Activated naive CD4-positive, alpha-beta T cell treated with anti-CD3 and anti-CD28 coated beads, Interleukin-2, amount 10 ng/mL, durations not matched to agents 7 days and 5 days (primary cell): ENCODE data around the gene CHGA.

Experiments used
- CTCF ChIA-PET: fragments of 350-600 bp; sonication (Branson Sonifier 250); formaldehyde crosslinking; loops from one replicate; lab custom pipeline; 2021; ENCODE audit warnings: antibody characterized with exemption; lab: Charles Lee
- DNase-seq: peaks from one replicate; pipeline ENCODE4 v3.0.0-alpha.2; 2020
- H3K27ac Mint-ChIP-seq: one replicate; pipeline ENCODE4 v1.8.0; 2021; ENCODE audit warnings: mild to moderate bottlenecking, moderate library complexity, mixed read lengths
- H3K27me3 Mint-ChIP-seq: one replicate; pipeline ENCODE4 v1.8.0; 2021; ENCODE audit warnings: mild to moderate bottlenecking, mixed read lengths
- H3K36me3 Mint-ChIP-seq: one replicate; pipeline ENCODE4 v1.8.0; 2021; ENCODE audit warnings: mixed read lengths
- H3K4me1 Mint-ChIP-seq: one replicate; pipeline ENCODE4 v1.8.0; 2021; ENCODE audit warnings: mixed read lengths
- H3K4me3 Mint-ChIP-seq: one replicate; pipeline ENCODE4 v1.8.0; 2021; ENCODE audit warnings: mild to moderate bottlenecking, moderate library complexity, mixed read lengths
- H3K9me3 Mint-ChIP-seq: one replicate; pipeline ENCODE4 v1.8.0; 2021; ENCODE audit warnings: mixed read lengths

CHGA gene

GRCh38 chr14:92917956-92918355, 5.0 kb upstream of the CHGA start:
- Mint-ChIP-seq H3K4me1 (peaks cover 5% of the 10 kb centered on the region), H3K36me3 (no peaks in the 10 kb centered on the region), H3K4me3 (no peak overlapping the region), H3K27me3 (peaks cover 13% of the 10 kb centered on the region), H3K9me3 (no peaks in the 10 kb centered on the region), H3K27ac (no peak overlapping the region)
- DNase-seq = no peak
- CTCF ChIA-PET = no interaction called here

DNA sequence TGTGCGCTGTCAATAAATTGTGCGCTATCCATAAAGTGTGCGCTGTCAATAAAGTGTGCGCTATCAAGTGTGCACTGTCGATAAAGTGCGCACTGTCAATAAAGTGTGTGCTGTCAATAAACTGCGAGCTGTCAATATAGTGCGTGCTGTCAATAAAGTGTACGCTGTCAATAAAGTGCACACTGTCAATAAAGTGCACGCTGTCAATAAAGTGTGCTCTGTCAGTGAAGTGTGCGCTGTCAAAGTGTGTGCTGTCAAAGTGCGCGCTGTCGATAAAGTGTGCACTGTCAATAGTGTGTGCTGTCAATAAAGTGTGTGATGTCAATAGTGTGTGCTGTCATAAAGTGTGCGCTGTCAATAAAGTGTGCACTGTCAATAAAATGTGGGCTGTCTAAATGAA, 2.9 kb upstream of the CHGA start:
- Mint-ChIP-seq H3K4me1 (peaks cover 5% of the 10 kb centered on the region), H3K27me3 (peaks cover 31% of the 10 kb centered on the region), H3K9me3 (no peaks in the 10 kb centered on the region), H3K4me3 (no peak overlapping the region), H3K27ac (no peak overlapping the region), H3K36me3 (no peaks in the 10 kb centered on the region)
- CTCF ChIA-PET = no interaction called here
- no peak for DNase-seq

DNA sequence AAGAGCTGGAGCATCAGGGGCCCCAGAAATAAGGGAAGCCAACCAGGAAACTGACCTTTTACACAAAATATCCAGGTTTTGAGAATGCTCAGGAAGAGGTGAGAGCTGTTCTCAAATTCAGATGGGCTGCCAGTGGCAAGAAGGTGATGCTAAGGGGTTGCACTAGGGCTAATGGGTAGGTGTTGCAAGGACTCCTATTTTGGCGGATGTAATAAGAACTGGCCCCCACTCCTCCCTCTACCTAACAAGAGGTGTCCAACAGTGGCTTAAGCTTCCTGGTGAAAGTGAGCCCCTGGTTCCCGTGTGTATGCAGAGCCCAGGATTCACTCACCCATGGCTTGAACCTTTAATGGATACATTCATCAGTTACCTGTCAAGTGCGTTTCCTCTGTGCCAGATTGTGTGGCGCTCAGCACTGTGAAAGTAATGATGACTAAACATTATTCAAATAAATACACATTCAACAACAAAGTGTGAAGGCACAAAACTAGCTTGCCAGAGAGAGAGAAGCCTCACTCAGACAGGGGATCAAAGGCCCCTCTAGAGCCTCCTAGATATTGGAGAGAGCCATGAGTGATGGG, 705 bp upstream of the CHGA start:
- H3K27me3 Mint-ChIP-seq = peaks cover 39% of the 10 kb centered on the region

GRCh38 chr14:92923744-92924103, 774 bp downstream of the CHGA start:
- Mint-ChIP-seq H3K27me3 (peaks cover 39% of the 10 kb centered on the region), H3K4me3 (no peak overlapping the region)

More for the DNA sequence above, 705 bp upstream of the CHGA start:
- peaks cover 5% of the 10 kb centered on the region for H3K4me1 Mint-ChIP-seq
- no peak for DNase-seq
- CTCF ChIA-PET = no interaction called here
- no peak overlapping the region for H3K4me3 Mint-ChIP-seq
- no peaks in the 10 kb centered on the region for H3K9me3 Mint-ChIP-seq
- no peak overlapping the region for H3K27ac Mint-ChIP-seq
- no peaks in the 10 kb centered on the region for H3K36me3 Mint-ChIP-seq

GRCh38 chr14:92924247-92924646, 1.3 kb downstream of the CHGA start:
- CTCF ChIA-PET = no interaction called here
- H3K36me3 Mint-ChIP-seq = no peaks in the 10 kb centered on the region
- no peak overlapping the region for H3K4me3 Mint-ChIP-seq
- H3K27me3 Mint-ChIP-seq = peaks cover 39% of the 10 kb centered on the region
- no peak for DNase-seq
- no peaks in the 10 kb centered on the region for H3K9me3 Mint-ChIP-seq
- no peak overlapping the region for H3K27ac Mint-ChIP-seq
- H3K4me1 Mint-ChIP-seq = peaks cover 5% of the 10 kb centered on the region

More at GRCh38 chr14:92923744-92924103, 774 bp downstream of the CHGA start:
- H3K36me3 Mint-ChIP-seq = no peaks in the 10 kb centered on the region
- no peak for DNase-seq
- peaks cover 5% of the 10 kb centered on the region for H3K4me1 Mint-ChIP-seq
- CTCF ChIA-PET = no interaction called here
- H3K27ac Mint-ChIP-seq = no peak overlapping the region
- H3K9me3 Mint-ChIP-seq = no peaks in the 10 kb centered on the region

DNA sequence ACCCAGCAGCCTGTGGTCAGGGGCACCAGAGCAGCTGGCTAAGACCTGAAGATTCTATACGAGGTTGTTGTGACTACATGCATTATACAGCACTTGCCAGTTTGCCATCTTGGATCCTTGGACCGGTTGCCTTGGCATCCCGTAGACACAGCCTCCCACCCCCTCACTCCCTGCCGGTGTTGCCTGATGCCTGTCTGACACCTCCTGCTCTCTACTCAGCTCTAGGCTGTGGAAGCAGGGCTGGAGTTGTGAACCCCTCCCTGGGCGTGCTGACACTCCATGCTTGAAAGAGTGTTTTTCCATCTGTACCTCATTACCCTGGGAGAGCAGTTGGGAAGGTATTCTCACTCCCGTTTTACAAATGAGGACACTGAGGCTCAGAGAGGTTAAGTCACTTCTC, 2.5 kb downstream of the CHGA start:
- peaks cover 5% of the 10 kb centered on the region for H3K4me1 Mint-ChIP-seq
- H3K9me3 Mint-ChIP-seq = no peaks in the 10 kb centered on the region
- H3K27me3 Mint-ChIP-seq = peaks cover 39% of the 10 kb centered on the region
- H3K4me3 Mint-ChIP-seq = no peak overlapping the region
- no peak overlapping the region for H3K27ac Mint-ChIP-seq
- CTCF ChIA-PET = no interaction called here
- H3K36me3 Mint-ChIP-seq = no peaks in the 10 kb centered on the region
- no peak for DNase-seq

DNA sequence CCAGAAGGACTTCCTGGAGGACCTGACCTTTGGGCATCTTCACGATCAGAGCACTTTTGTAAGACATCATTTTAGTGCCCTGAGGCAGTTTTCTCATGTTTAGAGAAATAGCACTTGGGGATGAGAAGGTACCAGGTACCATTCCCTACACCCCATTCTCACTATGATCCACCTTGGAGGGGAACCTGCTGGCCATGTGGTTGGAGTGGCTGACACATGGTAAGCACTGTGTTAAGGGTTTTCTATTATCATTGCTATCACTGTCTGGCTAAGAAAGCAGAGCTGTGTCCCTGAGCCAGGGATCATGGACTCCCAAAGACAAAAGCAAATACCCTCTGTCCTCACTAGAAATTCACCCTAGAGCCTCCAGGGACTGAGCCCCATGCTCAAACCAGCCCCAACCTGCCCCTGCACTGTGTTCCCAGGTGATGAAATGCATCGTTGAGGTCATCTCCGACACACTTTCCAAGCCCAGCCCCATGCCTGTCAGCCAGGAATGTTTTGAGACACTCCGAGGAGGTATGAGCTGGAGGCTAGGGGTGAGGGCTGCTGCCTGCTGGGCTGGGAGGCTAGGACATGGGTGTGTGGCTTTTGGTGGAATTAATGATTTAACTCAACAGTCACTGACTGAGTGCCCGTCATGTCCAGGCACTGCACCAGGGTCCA, 3.4 kb downstream of the CHGA start:
- no peak overlapping the region for H3K27ac Mint-ChIP-seq
- no peak overlapping the region for H3K4me3 Mint-ChIP-seq
- H3K9me3 Mint-ChIP-seq = no peaks in the 10 kb centered on the region
- peaks cover 39% of the 10 kb centered on the region for H3K27me3 Mint-ChIP-seq
- no peaks in the 10 kb centered on the region for H3K36me3 Mint-ChIP-seq
- peaks cover 5% of the 10 kb centered on the region for H3K4me1 Mint-ChIP-seq
- DNase-seq = no peak
- CTCF ChIA-PET = no interaction called here

DNA sequence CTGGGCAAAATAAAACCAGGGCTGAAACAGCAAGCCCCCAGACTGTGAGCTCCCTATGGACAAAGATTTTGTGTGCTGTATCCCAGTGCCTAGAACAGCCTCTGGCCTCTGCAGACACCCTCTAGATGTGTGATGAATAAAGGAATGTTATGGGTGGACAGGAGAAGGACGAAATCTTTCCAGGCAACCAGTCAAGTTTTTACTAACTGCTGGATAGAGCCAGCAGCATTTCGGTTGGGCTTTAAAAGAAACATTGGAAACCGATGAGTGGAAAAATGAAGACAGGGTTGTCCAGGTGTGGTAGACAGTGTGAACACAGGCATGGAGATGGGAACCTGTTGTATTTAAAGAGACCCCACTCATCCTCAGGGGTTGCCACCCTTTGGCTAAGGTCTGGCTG, 4.0 kb downstream of the CHGA start:
- CTCF ChIA-PET = no interaction called here
- peaks cover 5% of the 10 kb centered on the region for H3K4me1 Mint-ChIP-seq
- peaks cover 36% of the 10 kb centered on the region for H3K27me3 Mint-ChIP-seq
- no peak for DNase-seq
- no peaks in the 10 kb centered on the region for H3K9me3 Mint-ChIP-seq
- no peak overlapping the region for H3K4me3 Mint-ChIP-seq
- no peak overlapping the region for H3K27ac Mint-ChIP-seq
- no peaks in the 10 kb centered on the region for H3K36me3 Mint-ChIP-seq

DNA sequence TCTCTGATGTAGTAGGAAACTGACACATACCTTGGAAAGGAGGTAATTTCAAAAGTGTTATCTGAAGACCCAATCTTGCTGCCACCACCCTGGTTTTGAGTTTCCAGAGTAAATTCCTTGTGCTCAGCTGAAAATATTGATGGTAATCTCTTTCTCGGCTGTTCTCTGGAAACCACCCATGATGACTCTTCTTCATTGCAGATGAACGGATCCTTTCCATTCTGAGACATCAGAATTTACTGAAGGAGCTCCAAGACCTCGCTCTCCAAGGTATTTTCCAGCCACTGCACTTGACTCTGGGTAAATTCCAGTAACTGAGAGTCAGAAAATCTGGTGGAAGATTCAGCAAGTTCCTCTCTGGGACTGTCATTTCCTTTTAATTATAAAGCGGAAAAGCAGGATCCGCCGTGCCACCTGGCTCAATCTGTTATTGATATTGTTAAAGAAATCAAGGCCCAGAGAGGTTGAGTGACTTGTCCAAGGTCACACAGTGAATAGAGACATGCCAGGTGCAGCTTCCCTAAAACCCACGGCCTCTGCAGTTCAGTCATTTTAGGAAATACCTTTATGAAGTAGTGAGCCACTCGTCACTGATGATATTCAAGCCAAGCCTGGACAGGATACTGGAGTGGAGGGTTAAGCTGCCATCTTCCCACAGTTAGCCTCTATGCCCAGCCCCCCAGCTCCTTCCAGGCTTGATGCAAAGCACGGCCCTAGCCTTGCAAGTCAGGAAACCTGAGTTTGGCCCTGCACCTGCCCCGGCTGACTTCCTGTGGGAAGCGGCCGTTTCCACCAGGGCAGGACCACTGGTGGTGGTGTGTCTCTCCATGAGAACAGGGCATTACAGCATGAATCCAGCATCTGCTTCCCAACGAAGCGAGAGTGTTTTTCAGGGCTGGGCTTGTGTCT, 4.7 kb downstream of the CHGA start:
- H3K4me1 Mint-ChIP-seq = peaks cover 1% of the 10 kb centered on the region
- H3K36me3 Mint-ChIP-seq = no peaks in the 10 kb centered on the region
- no peak overlapping the region for H3K27ac Mint-ChIP-seq
- CTCF ChIA-PET = no interaction called here
- no peak overlapping the region for H3K4me3 Mint-ChIP-seq
- H3K27me3 Mint-ChIP-seq = peaks cover 29% of the 10 kb centered on the region
- DNase-seq = no peak
- no peaks in the 10 kb centered on the region for H3K9me3 Mint-ChIP-seq

GRCh38 chr14:92928258-92928629, 5.3 kb downstream of the CHGA start:
- H3K9me3 Mint-ChIP-seq = no peaks in the 10 kb centered on the region
- H3K27ac Mint-ChIP-seq = no peak overlapping the region
- H3K4me3 Mint-ChIP-seq = no peak overlapping the region
- CTCF ChIA-PET = no interaction called here
- DNase-seq = no peak
- no peaks in the 10 kb centered on the region for H3K4me1 Mint-ChIP-seq
- peaks cover 25% of the 10 kb centered on the region for H3K27me3 Mint-ChIP-seq
- H3K36me3 Mint-ChIP-seq = no peaks in the 10 kb centered on the region

DNA sequence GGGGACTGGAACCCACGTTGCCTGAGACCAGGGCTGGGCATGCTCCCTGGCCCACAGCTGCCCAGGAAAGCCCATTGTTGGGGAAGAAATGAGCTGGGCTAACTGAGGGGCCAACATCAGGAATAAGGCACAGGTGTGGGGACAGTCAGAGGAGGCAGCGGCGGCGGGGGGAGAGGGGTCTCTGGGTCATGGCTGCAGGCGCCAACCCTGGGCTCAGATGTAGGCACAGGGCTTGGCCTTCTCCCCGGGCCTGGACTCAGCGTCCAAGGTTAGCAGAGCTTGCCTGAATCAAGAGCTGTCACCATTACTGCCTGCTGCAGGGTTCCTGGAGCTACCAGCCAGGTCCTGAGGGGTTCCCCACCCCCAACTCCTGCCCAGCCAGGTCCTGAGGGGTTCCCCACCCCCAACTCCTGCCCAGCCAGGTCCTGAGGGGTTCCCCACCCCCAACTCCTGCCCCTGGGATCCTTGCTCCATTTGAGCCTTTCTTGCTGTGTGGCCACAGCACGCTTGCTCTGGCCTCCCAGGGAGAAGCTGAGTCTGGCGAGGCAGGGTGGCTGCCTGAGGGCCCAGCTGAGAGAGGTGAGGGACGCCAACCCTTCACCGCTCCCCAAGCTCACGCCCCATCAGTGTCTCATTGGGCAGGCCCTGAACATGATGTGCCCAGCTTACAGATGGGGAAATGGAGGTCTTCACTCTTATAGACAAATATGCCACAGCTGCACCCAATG, 6.2 kb downstream of the CHGA start:
- CTCF ChIA-PET = interaction anchor here (0.8 kb wide), 1 partner anchor 10 kb away, joined by 3 read pairs; no protein-coding TSS in a partner anchor
- H3K9me3 Mint-ChIP-seq = no peaks in the 10 kb centered on the region
- H3K36me3 Mint-ChIP-seq = no peaks in the 10 kb centered on the region
- no peaks in the 10 kb centered on the region for H3K4me1 Mint-ChIP-seq
- H3K4me3 Mint-ChIP-seq = no peak overlapping the region
- DNase-seq = no peak
- H3K27ac Mint-ChIP-seq = no peak overlapping the region
- H3K27me3 Mint-ChIP-seq = peaks cover 16% of the 10 kb centered on the region

GRCh38 chr14:92929689-92930608, 7.0 kb downstream of the CHGA start:
- Mint-ChIP-seq H3K4me1 (no peaks in the 10 kb centered on the region), H3K4me3 (no peak overlapping the region), H3K36me3 (no peaks in the 10 kb centered on the region), H3K27me3 (peaks cover 8% of the 10 kb centered on the region), H3K9me3 (no peaks in the 10 kb centered on the region), H3K27ac (no peak overlapping the region)
- CTCF ChIA-PET = interaction anchor here (0.8 kb wide), 1 partner anchor 11 kb away, joined by 3 read pairs; no protein-coding TSS in a partner anchor
- DNase-seq = no peak
